ENCODE results near the gene IL17RD.

Gene IL17RD

GRCh38 chr3:57108684-57109083 lies 56.5 kb downstream of the IL17RD start:
- H3K27me3 Mint-ChIP-seq = no peaks in the 10 kb centered on the region
- no peaks in the 10 kb centered on the region for H3K4me1 Mint-ChIP-seq (ENCODE audit: low read depth)
- no peak overlapping the region for H3K4me3 Mint-ChIP-seq
- no peaks in the 10 kb centered on the region for H3K9me3 Mint-ChIP-seq
- H3K36me3 Mint-ChIP-seq (ENCODE audit: low read depth) = no peaks in the 10 kb centered on the region
- intact Hi-C loops (cut with micrococcal nuclease) = no loop called here
- H3K27ac Mint-ChIP-seq = no peak overlapping the region

- intact Hi-C loops (cut with micrococcal nuclease) = no loop called here
- Mint-ChIP-seq H3K27ac (no peak overlapping the region), H3K9me3 (no peaks in the 10 kb centered on the region), H3K36me3 (ENCODE audit: low read depth) (no peaks in the 10 kb centered on the region), H3K4me1 (ENCODE audit: low read depth) (peaks cover 3% of the 10 kb centered on the region), H3K4me3 (no peak overlapping the region), H3K27me3 (peaks cover 3% of the 10 kb centered on the region)
These were observed 59.6 kb downstream of the IL17RD start for GRCh38 chr3:57105585-57105984.

- intact Hi-C loops (cut with micrococcal nuclease) = no loop called here
These were observed 65.0 kb downstream of the IL17RD start for GRCh38 chr3:57100046-57100695.

GRCh38 chr3:57098418-57099310 lies 66.5 kb downstream of the IL17RD start:
- H3K4me1 Mint-ChIP-seq (ENCODE audit: low read depth) = peaks cover 15% of the 10 kb centered on the region
- no peak overlapping the region for H3K27ac Mint-ChIP-seq
- H3K36me3 Mint-ChIP-seq (ENCODE audit: low read depth) = no peaks in the 10 kb centered on the region
- no peak overlapping the region for H3K4me3 Mint-ChIP-seq
- H3K9me3 Mint-ChIP-seq = no peaks in the 10 kb centered on the region
- intact Hi-C loops (cut with micrococcal nuclease) = loop anchor here (5.0 kb wide), 1 partner anchor 129 kb away; the partner anchor contains the start of gene APPL1
- peaks cover 5% of the 10 kb centered on the region for H3K27me3 Mint-ChIP-seq

More at GRCh38 chr3:57100046-57100695, 65.0 kb downstream of the IL17RD start:
- Mint-ChIP-seq H3K4me3 (no peak overlapping the region), H3K27ac (no peak overlapping the region), H3K36me3 (ENCODE audit: low read depth) (no peaks in the 10 kb centered on the region), H3K27me3 (peaks cover 5% of the 10 kb centered on the region), H3K4me1 (ENCODE audit: low read depth) (peaks cover 5% of the 10 kb centered on the region), H3K9me3 (no peaks in the 10 kb centered on the region)

- H3K27me3 Mint-ChIP-seq = peaks cover 5% of the 10 kb centered on the region
- peaks cover 19% of the 10 kb centered on the region for H3K4me1 Mint-ChIP-seq (ENCODE audit: low read depth)
- intact Hi-C loops (cut with micrococcal nuclease) = loop anchor here (5.0 kb wide), 1 partner anchor 130 kb away; the partner anchor contains the start of gene APPL1
- H3K9me3 Mint-ChIP-seq = no peaks in the 10 kb centered on the region
- no peak overlapping the region for H3K4me3 Mint-ChIP-seq
- no peak overlapping the region for H3K27ac Mint-ChIP-seq
- no peaks in the 10 kb centered on the region for H3K36me3 Mint-ChIP-seq (ENCODE audit: low read depth)
These were observed 67.6 kb downstream of the IL17RD start for GRCh38 chr3:57097536-57097935.

- Mint-ChIP-seq H3K27ac (no peak overlapping the region), H3K4me1 (ENCODE audit: low read depth) (peaks cover 14% of the 10 kb centered on the region), H3K36me3 (ENCODE audit: low read depth) (no peaks in the 10 kb centered on the region), H3K9me3 (no peaks in the 10 kb centered on the region), H3K27me3 (peaks cover 4% of the 10 kb centered on the region), H3K4me3 (no peak overlapping the region)
- intact Hi-C loops (cut with micrococcal nuclease) = loop anchor here (5.0 kb wide), 1 partner anchor 132 kb away; the partner anchor contains the start of gene APPL1
These were observed 69.8 kb downstream of the IL17RD start for GRCh38 chr3:57095363-57095762.

GRCh38 chr3:57094575-57094974 lies 70.6 kb downstream of the IL17RD start:
- H3K4me1 Mint-ChIP-seq (ENCODE audit: low read depth) = peaks cover 14% of the 10 kb centered on the region
- peak overlapping the region; percentile 68 for H3K27ac Mint-ChIP-seq
- no peaks in the 10 kb centered on the region for H3K36me3 Mint-ChIP-seq (ENCODE audit: low read depth)
- intact Hi-C loops (cut with micrococcal nuclease) = no loop called here
- no peaks in the 10 kb centered on the region for H3K9me3 Mint-ChIP-seq
- peak overlapping the region; percentile 52 for H3K4me3 Mint-ChIP-seq
- H3K27me3 Mint-ChIP-seq = peaks cover 4% of the 10 kb centered on the region

- H3K27ac Mint-ChIP-seq = peak overlapping the region; percentile 68
These were observed 71.1 kb downstream of the IL17RD start for GRCh38 chr3:57093971-57094535.

GRCh38 chr3:57093489-57093888 lies 71.7 kb downstream of the IL17RD start:
- peaks cover 15% of the 10 kb centered on the region for H3K4me1 Mint-ChIP-seq (ENCODE audit: low read depth)
- H3K27ac Mint-ChIP-seq = peak overlapping the region; percentile 68
- no peak overlapping the region for H3K4me3 Mint-ChIP-seq
- H3K27me3 Mint-ChIP-seq = peaks cover 6% of the 10 kb centered on the region
- H3K9me3 Mint-ChIP-seq = no peaks in the 10 kb centered on the region
- no peaks in the 10 kb centered on the region for H3K36me3 Mint-ChIP-seq (ENCODE audit: low read depth)
- intact Hi-C loops (cut with micrococcal nuclease) = no loop called here

More at GRCh38 chr3:57093971-57094535, 71.1 kb downstream of the IL17RD start:
- H3K4me1 Mint-ChIP-seq (ENCODE audit: low read depth) = peaks cover 14% of the 10 kb centered on the region
- H3K27me3 Mint-ChIP-seq = peaks cover 6% of the 10 kb centered on the region
- intact Hi-C loops (cut with micrococcal nuclease) = no loop called here
- no peaks in the 10 kb centered on the region for H3K36me3 Mint-ChIP-seq (ENCODE audit: low read depth)
- H3K9me3 Mint-ChIP-seq = no peaks in the 10 kb centered on the region
- peak overlapping the region; percentile 52 for H3K4me3 Mint-ChIP-seq

GRCh38 chr3:57091521-57092273 lies 73.5 kb downstream of the IL17RD start:
- H3K27ac Mint-ChIP-seq = no peak overlapping the region
- intact Hi-C loops (cut with micrococcal nuclease) = no loop called here
- H3K36me3 Mint-ChIP-seq (ENCODE audit: low read depth) = no peaks in the 10 kb centered on the region
- H3K4me1 Mint-ChIP-seq (ENCODE audit: low read depth) = peaks cover 19% of the 10 kb centered on the region
- no peaks in the 10 kb centered on the region for H3K9me3 Mint-ChIP-seq
- H3K27me3 Mint-ChIP-seq = peaks cover 7% of the 10 kb centered on the region
- no peak overlapping the region for H3K4me3 Mint-ChIP-seq

GRCh38 chr3:57089043-57089442 lies 76.1 kb downstream of the IL17RD start:
- intact Hi-C loops (cut with micrococcal nuclease) = no loop called here
- H3K9me3 Mint-ChIP-seq = no peaks in the 10 kb centered on the region
- no peaks in the 10 kb centered on the region for H3K36me3 Mint-ChIP-seq (ENCODE audit: low read depth)
- H3K4me1 Mint-ChIP-seq (ENCODE audit: low read depth) = peaks cover 13% of the 10 kb centered on the region
- no peak overlapping the region for H3K27ac Mint-ChIP-seq
- H3K27me3 Mint-ChIP-seq = peaks cover 9% of the 10 kb centered on the region
- no peak overlapping the region for H3K4me3 Mint-ChIP-seq

- intact Hi-C loops (cut with micrococcal nuclease) = no loop called here
- H3K36me3 Mint-ChIP-seq (ENCODE audit: low read depth) = no peaks in the 10 kb centered on the region
- no peak overlapping the region for H3K4me3 Mint-ChIP-seq
- H3K9me3 Mint-ChIP-seq = no peaks in the 10 kb centered on the region
- H3K27ac Mint-ChIP-seq = no peak overlapping the region
- peaks cover 7% of the 10 kb centered on the region for H3K4me1 Mint-ChIP-seq (ENCODE audit: low read depth)
- peaks cover 9% of the 10 kb centered on the region for H3K27me3 Mint-ChIP-seq
These were observed 76.7 kb downstream of the IL17RD start for GRCh38 chr3:57088503-57088902.

GRCh38 chr3:57087361-57088092 lies 77.6 kb downstream of the IL17RD start:
- Mint-ChIP-seq H3K4me3 (no peak overlapping the region), H3K27ac (no peak overlapping the region), H3K36me3 (ENCODE audit: low read depth) (no peaks in the 10 kb centered on the region), H3K9me3 (no peaks in the 10 kb centered on the region), H3K27me3 (peaks cover 9% of the 10 kb centered on the region), H3K4me1 (ENCODE audit: low read depth) (peaks cover 7% of the 10 kb centered on the region)
- intact Hi-C loops (cut with micrococcal nuclease) = no loop called here
